DMS153 treated with DMSO at 0.1 percent for 48 hours (cell line): ENCODE data around the gene SRP9.
A peak's percentile ranks its signal among the peaks of the same experiment; 100 is the strongest.
"Not testable (repeated sequence)": the region's sequence is repeated elsewhere in the genome, so short reads cannot be mapped to it uniquely, and the experiment has no call there.

Experiments used
- DNase-seq: peaks from one replicate; lab custom pipeline; 2025; ENCODE audit not compliant: unreplicated experiment; lab: John Stamatoyannopoulos, UW

SRP9 gene

GRCh38 chr1:225755671-225756319 lies 21.8 kb upstream of the SRP9 start:
- DNase-seq = no peak

GRCh38 chr1:225757927-225758656 lies 19.5 kb upstream of the SRP9 start:
- DNase-seq = no peak

GRCh38 chr1:225759972-225760371 lies 17.7 kb upstream of the SRP9 start:
- DNase-seq = not testable (repeated sequence)

GRCh38 chr1:225760531-225760930 lies 17.1 kb upstream of the SRP9 start:
- DNase-seq = no peak

GRCh38 chr1:225761395-225761794 lies 16.2 kb upstream of the SRP9 start:
- not testable (repeated sequence) for DNase-seq

DNA sequence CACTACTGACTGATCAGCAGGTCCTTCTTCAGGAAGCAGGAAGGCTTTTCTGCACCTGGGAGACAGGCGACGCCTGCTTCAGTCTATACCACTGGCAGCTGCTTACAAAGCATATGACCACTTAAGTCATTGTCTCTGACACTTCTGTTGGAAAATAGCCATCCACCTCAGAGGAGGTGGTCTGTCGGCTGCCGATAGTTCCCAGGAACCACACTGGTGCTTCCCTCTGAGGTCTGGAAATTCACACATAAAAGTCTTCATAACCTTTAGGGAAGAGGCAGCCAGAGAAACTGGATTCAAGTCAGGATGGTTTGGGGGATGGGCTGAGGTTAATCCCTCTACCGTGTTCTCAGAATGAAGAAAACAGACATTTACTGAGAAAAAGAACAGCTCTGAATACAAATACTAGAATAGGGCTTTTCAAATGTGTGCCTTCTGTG lies 15.6 kb upstream of the SRP9 start:
- peak; percentile 38 for DNase-seq

DNA sequence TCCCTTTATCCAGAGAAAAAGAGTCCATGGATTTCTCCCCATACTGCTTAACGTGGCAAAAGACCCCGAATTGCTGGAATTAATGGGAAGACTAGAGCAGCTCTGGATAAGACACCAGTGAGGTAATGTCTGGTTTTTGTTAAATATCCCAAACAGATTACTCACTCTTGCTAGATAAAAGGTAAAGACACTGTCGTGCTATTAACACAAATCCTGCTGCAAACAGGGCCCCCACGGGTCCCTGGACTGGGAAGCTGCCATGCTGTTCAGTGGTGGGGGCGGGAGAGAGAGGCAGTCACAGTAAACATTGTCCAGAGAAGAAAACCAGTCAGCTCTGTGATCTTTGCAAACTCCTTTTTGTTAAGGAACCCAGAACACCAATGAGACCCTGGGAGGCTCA lies 15.2 kb upstream of the SRP9 start:
- no peak for DNase-seq

GRCh38 chr1:225763716-225764548 lies 13.7 kb upstream of the SRP9 start:
- DNase-seq = no peak

DNA sequence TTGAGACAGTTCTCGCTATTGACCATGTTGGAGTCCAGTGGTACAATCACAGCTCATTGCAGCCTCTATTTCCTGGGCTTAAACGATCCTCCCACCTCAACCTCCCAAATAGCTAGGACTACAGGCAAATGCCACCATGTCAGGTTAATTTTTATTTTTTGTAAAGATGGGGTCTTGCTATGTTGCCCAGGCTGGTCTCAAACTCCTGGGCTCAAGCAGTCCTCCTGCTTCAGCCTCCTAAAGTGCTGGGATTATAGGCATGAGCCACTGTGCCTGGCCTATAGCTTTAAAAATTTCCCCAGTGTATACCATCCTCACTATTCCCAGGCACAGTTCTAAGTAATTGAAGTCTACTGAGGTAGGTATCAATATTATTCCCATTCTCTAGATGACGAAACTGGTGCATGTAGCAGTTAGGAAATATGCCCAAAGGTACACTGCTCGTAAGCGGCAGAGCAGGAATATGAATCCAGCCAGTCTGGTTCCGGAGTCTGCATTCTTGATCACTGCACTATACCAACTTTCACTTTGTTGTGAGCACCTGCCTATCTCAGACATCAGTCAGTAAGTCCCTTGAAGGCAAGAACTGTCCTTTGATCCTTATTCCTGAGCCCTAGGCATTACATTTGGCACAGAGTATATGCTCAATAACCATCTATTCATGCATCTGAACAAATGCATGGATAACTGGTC lies 11.5 kb upstream of the SRP9 start:
- no peak for DNase-seq

GRCh38 chr1:225766967-225767633 lies 10.5 kb upstream of the SRP9 start:
- no peak for DNase-seq

DNA sequence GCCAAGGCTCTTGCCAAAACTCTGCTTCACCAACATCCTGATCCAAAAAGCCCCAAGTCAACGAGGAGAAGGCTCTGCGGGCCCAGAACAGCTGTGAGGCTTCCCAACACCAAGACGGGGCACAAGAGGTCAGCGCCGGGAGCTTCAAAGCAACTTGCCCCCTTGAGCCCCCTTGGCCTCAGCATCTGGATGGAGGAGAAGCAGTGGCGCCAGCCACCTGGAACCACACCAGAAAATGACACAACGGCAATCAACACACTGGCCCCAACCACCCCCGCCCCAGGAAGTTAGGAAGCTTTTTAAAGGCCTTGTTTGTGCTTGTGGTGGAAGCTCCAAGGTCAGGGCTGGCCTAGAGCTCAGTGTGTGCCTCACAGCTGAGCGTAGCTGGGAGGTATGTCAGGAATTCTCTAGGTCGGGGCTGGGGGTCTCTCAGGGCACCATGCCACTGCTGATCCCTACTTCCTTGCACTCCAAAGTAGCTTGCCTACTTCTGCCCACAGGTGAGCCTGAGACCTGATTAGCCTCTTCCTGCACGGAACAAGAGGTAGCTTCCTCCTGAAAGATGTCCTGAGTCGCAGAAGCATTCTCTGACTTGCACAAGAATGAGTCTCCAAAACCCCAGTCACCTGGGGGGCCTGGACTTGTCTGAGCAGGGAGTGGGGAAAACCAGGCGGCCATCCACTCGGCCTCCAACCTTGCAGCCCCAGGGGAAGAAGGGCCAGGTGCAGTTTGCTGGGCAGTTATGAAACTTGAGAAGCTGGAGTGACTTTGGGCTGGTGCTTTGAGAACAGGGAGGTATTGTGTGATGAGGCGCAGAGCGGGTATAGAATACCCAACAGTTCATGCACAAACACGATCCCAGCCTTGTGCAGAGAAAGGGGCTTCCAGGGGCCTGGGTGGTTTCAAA lies 9.7 kb upstream of the SRP9 start:
- DNase-seq = no peak

GRCh38 chr1:225768662-225769426 lies 8.8 kb upstream of the SRP9 start:
- DNase-seq = no peak

DNA sequence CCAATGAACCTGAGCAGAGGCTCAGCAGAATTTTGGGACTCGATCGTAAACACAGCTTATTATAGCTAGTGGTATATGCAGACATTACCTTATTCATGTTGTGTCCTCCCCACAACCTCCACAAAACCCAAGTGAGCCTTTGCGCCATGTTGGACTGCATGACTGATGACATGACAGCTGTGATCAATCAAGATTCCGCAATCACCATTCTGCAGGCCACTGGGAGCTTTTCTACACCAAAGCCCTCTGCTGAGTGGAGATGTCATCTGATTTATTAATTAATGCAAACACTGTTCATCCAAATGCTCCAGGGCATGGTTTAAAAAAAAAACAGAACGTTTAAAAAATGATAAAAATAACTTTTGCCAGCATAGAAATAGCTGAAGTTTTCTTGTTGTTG lies 7.9 kb upstream of the SRP9 start:
- DNase-seq = no peak

- DNase-seq = no peak
These were observed 6.9 kb upstream of the SRP9 start for GRCh38 chr1:225770561-225771248.

DNA sequence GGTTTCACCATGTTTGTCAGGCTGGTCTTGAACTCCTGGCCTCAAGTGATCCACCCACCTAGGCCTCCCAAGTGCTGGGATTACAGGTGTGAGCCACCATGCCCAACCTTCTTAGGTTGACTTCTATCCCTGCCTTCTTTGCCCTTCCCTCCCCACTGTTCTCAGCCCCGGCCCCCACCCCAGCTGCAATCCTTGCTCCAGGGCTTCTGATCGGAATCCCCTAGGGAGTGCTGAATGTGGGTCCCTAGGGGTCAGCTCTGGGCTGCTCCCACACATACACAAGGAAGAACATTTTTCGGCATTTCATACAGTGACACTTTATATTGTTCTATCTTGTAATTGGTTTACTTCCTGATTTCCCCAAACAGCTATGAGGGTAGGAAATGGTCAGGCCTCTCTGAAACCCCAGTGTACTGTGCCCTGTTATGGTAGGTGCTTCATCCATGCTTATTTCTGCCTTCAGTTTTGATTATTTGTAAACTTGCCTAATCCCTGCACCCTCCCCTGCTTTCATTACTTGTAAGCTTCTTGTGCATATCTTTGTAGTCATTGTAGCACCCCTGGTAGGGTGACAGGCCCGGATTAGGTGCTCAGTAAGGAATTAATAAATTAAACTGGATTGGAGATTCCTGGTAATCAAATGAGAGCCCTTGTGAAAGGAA lies 5.8 kb upstream of the SRP9 start:
- no peak for DNase-seq

DNA sequence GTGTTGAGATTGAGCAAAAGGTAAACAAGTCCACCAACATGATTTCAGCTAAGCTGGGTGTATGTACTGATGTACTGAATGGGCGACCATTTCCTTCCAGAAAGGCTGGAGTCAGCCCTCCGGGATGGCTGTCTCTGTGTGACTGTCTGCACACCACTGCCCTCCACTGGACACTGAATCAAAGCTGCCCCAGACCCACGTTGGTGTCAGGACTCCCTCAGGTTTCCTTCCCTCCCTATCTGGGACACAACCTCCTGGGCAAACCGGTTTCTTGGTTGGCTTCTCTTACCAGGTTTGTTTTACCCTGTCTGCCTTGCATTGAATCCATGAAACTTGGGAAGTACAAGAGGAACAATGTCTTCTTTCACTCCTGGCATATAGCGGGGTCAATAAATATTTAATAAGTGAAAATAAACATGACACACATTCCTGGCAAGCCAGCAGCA lies 5.3 kb upstream of the SRP9 start:
- peak; percentile 96 for DNase-seq

GRCh38 chr1:225772848-225773247 lies 4.8 kb upstream of the SRP9 start:
- no peak for DNase-seq
